Stimulated activated CD8-positive, alpha-beta memory T cell treated with anti-CD3 and anti-CD28 coated beads, Interleukin-4, amount 100 ng/mL, for 4 hours (primary cell): Measurements from ENCODE around the gene SYT13.

ENCODE experiments used
- DNase-seq, 2 donors: peaks; one replicate each; pipeline ENCODE4 v3.0.0-alpha.2; 2020; ENCODE audit warnings: low read depth in 2 of 2, low spot score in 1 of 2

The SYT13 gene

GRCh38 chr11:45275828-45276227, 10.3 kb downstream of the SYT13 start:
- DNase-seq, result no peak

- DNase-seq, result no peak
These were observed 11.9 kb downstream of the SYT13 start for GRCh38 chr11:45274206-45274605.

- no peak for DNase-seq
These were observed 12.6 kb downstream of the SYT13 start for GRCh38 chr11:45273509-45273908.

- DNase-seq, result no peak
These were observed 13.4 kb downstream of the SYT13 start for GRCh38 chr11:45272701-45273100.

- no peak for DNase-seq
These were observed 15.0 kb downstream of the SYT13 start for GRCh38 chr11:45270946-45271716.

- no peak for DNase-seq
These were observed 16.5 kb downstream of the SYT13 start for GRCh38 chr11:45269678-45270077.

- DNase-seq, result no peak
These were observed 18.4 kb downstream of the SYT13 start for GRCh38 chr11:45267652-45268299.

- DNase-seq, result no peak
These were observed 19.1 kb downstream of the SYT13 start for GRCh38 chr11:45267052-45267451.

- DNase-seq, result no peak
These were observed 19.5 kb downstream of the SYT13 start for GRCh38 chr11:45266676-45267020.

GRCh38 chr11:45265969-45266675, 20.0 kb downstream of the SYT13 start:
- DNase-seq, result no peak

GRCh38 chr11:45264839-45265515, 21.2 kb downstream of the SYT13 start:
- no peak for DNase-seq

- no peak for DNase-seq
These were observed 22.4 kb downstream of the SYT13 start for GRCh38 chr11:45263773-45264172.

- no peak for DNase-seq
These were observed 23.2 kb downstream of the SYT13 start for GRCh38 chr11:45262900-45263299.

GRCh38 chr11:45260071-45260470, 26.1 kb downstream of the SYT13 start:
- DNase-seq, result no peak

- no peak for DNase-seq
These were observed 26.5 kb downstream of the SYT13 start for GRCh38 chr11:45259592-45259991.

GRCh38 chr11:45258982-45259530, 27.1 kb downstream of the SYT13 start:
- DNase-seq, result no peak

GRCh38 chr11:45254070-45254469, 32.1 kb downstream of the SYT13 start:
- no peak for DNase-seq

GRCh38 chr11:45253640-45254039, 32.5 kb downstream of the SYT13 start:
- no peak for DNase-seq

GRCh38 chr11:45252877-45253276, 33.3 kb downstream of the SYT13 start:
- no peak for DNase-seq

- no peak for DNase-seq
These were observed 33.8 kb downstream of the SYT13 start for GRCh38 chr11:45252134-45252856.
